ENCODE data around the gene RHCE. TPM values are rescaled to one million over a fixed set of nuclear protein-coding genes. Genes with fewer than 3 reads are reported as not detected.

RHCE gene
- total and polyA plus RNA-seq, 2 of the 8 experiments (the other 6 are each of a cell fraction or from before 2014, with no cell fraction given) = 0.23 to 0.50 TPM

GRCh38 chr1:25435397-25436108 is 14.9 kb upstream of the RHCE start:
- H3K56ac ChIP-seq (replicated peaks; ENCODE audit: insufficient read length, low read depth, low read length) = no peak overlapping the region
- H3K4me3 ChIP-seq (ENCODE audit: extremely low read depth in 1 of 4, insufficient read depth in 2 of 4, low read depth in 3 of 4, low read length in 4 of 4) = no peak overlapping the region
- no peak overlapping the region for H3K4ac ChIP-seq (replicated peaks; ENCODE audit: insufficient read length, low read depth, low read length)
- H3K18ac ChIP-seq (ENCODE audit: extremely low read depth, low read length) = no peak overlapping the region
- no peaks in the 10 kb centered on the region for H3K79me1 ChIP-seq (ENCODE audit: low read depth, low read length)
- H2AK5ac ChIP-seq (ENCODE audit: low read depth, low read length) = no peak overlapping the region
- no peak overlapping the region for H4K8ac ChIP-seq (ENCODE audit: extremely low read depth, insufficient read depth, low read length)
- POLR2A ChIA-PET (ENCODE audit: partially characterized antibody) = no interaction called here
- H3K14ac ChIP-seq (ENCODE audit: insufficient read length) = no peak overlapping the region
- DNase-seq (ENCODE audit: low read depth in 1 of 2, low spot score in 2 of 2) (no peak), FAIRE-seq (no peak)
- CTCF ChIA-PET (ENCODE audit: partially characterized antibody) = interaction anchor here (1.2 to 1.4 kb wide), 2 partner anchors 52 to 258 kb away, joined by 3 to 9 read pairs; no protein-coding TSS in a partner anchor
- TF ChIP-seq ASH2L (IDR thresholded peaks at IDR 0.05; ENCODE audit: low read length) = no peak
- TF ChIP-seq EP300 (IDR thresholded peaks at IDR 0.05; ENCODE audit: borderline replicate concordance in 1 of 2, low read depth in 2 of 2, low read length in 2 of 2) = no peak
- no peak for TF ChIP-seq FOSL1 (IDR thresholded peaks at IDR 0.05; ENCODE audit: insufficient read depth, low read depth, low read length)
- no peak for TF ChIP-seq YY1 (IDR thresholded peaks at IDR 0.05; ENCODE audit: low read depth, low read length)
- no peak for TF ChIP-seq MAX (IDR thresholded peaks at IDR 0.05)
- TF ChIP-seq SRF (IDR thresholded peaks at IDR 0.05; ENCODE audit: low read depth, low read length) = no peak
- no peak for TF ChIP-seq CBX8 (IDR thresholded peaks at IDR 0.05; ENCODE audit: borderline replicate concordance, low read depth, low read length)
- no peak for TF ChIP-seq BRCA1 (IDR thresholded peaks at IDR 0.05; ENCODE audit: low read depth, low read length)
- no peaks in the 10 kb centered on the region for H3K36me3 ChIP-seq (ENCODE audit: control insufficient read depth in 2 of 4, insufficient read depth in 4 of 4, low read length in 3 of 4)
- no peak overlapping the region for H2BK5ac ChIP-seq (ENCODE audit: low read depth, low read length)
- H2AFZ ChIP-seq (ENCODE audit: low read length) = no peak overlapping the region
- H3K27ac ChIP-seq (ENCODE audit: low read depth, low read length) = no peak overlapping the region
- no peak overlapping the region for H3K4me2 ChIP-seq (ENCODE audit: insufficient read depth in 1 of 2, low read depth in 2 of 2, low read length in 2 of 2)
- 0 out of 7 replicates have a peak, but pooled peaks cover 0 to 3% (median 0%) of the 10 kb centered on the region in 4 experiments for H3K4me1 ChIP-seq (replicated peaks in 1 of 4; ENCODE audit: control insufficient read depth in 3 of 4, insufficient read depth in 4 of 4, low read length in 3 of 4)
- H3K79me2 ChIP-seq (ENCODE audit: control insufficient read depth in 1 of 2, insufficient read depth in 2 of 2, low read length in 2 of 2) = peaks cover 0 to 64% of the 10 kb centered on the region in 2 experiments; a peak in 3 of 4 replicates
- WGBS, 2 experiments (ENCODE audit: extremely low coverage in 1 of 2, insufficient coverage in 1 of 2, insufficient read length in 1 of 2, insufficient replicate concordance in 2 of 2, low coverage in 1 of 2, low lambda C conversion rate in 2 of 2, missing lambda C conversion rate in 1 of 2) = 83% methylated on average over 4 of the region's 4 CpGs; no CpG with 5 or more reads in 1 of the 2 experiments
- H3K9me3 ChIP-seq (ENCODE audit: insufficient read depth in 2 of 2, low read depth in 1 of 2, low read length in 1 of 2) = no peaks in the 10 kb centered on the region
- H3K27me3 ChIP-seq (replicated peaks in 1 of 4; ENCODE audit: control insufficient read depth in 3 of 4, extremely low read depth in 1 of 4, insufficient read depth in 3 of 4, low read length in 3 of 4) = no peaks in the 10 kb centered on the region
- H4K20me1 ChIP-seq (replicated peaks in 1 of 2; ENCODE audit: control insufficient read depth in 1 of 2, insufficient read depth in 2 of 2, low read length in 2 of 2) = peaks cover 0 to 7% of the 10 kb centered on the region in 2 experiments
- no peak overlapping the region for H3K23ac ChIP-seq (ENCODE audit: insufficient read length)
- no peak overlapping the region for H2BK120ac ChIP-seq (replicated peaks; ENCODE audit: low read depth, low read length)
- no peak overlapping the region for H3K9ac ChIP-seq (replicated peaks in 1 of 4; ENCODE audit: extremely low read depth in 1 of 4, low read depth in 3 of 4, low read length in 3 of 4)
- H2BK20ac ChIP-seq (ENCODE audit: low read length) = no peak overlapping the region
- no peaks in the 10 kb centered on the region; the same call in 1 of the 2 replicates for H3K23me2 ChIP-seq (ENCODE audit: low read depth, low read length)
- H4K91ac ChIP-seq (replicated peaks; ENCODE audit: insufficient read length, low read length) = no peak overlapping the region
- no peak overlapping the region for H2BK15ac ChIP-seq (ENCODE audit: low read length)
- no peak overlapping the region for H2BK12ac ChIP-seq (ENCODE audit: low read depth, low read length)
- H4K5ac ChIP-seq (ENCODE audit: insufficient read length, low read depth, low read length) = no peak overlapping the region

All from H1 (cell line).